GM21717 (cell line): ENCODE data around the gene ORMDL2.
A peak's percentile ranks its signal among the peaks of the same experiment; 100 is the strongest.
"Not testable (repeated sequence)": the region's sequence is repeated elsewhere in the genome, so short reads cannot be mapped to it uniquely, and the experiment has no call there.

Source experiments
- ATAC-seq: cut with Tn5 transposase; IDR thresholded peaks from one replicate; pipeline ENCODE4 v1.9.1; 2021; ENCODE audit warnings: mild to moderate bottlenecking, moderate library complexity; ENCODE audit not compliant: unreplicated experiment

Gene ORMDL2

GRCh38 chr12:55827806-55828205 is 10.0 kb downstream of the ORMDL2 start:
- no peak for ATAC-seq

DNA sequence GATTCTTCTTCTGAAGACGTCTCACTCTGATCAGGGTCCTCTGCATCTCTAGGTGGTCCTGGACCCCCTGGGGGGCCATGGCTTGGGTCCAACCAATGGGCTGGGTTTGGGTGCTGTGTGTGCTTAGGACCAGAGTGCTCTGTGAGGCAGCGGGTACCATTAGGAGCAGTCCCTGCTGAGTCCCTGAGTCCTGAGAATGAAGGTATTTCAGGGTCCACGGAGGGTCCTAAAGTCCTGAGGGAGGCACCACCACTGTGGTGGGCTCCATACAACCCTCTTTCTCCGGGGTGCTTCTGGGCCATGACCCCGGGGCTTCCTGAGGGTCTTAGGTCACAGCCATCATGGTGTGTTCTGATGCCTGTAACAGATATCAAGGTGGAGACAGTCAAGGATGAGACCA is 10.5 kb downstream of the ORMDL2 start:
- no peak for ATAC-seq

DNA sequence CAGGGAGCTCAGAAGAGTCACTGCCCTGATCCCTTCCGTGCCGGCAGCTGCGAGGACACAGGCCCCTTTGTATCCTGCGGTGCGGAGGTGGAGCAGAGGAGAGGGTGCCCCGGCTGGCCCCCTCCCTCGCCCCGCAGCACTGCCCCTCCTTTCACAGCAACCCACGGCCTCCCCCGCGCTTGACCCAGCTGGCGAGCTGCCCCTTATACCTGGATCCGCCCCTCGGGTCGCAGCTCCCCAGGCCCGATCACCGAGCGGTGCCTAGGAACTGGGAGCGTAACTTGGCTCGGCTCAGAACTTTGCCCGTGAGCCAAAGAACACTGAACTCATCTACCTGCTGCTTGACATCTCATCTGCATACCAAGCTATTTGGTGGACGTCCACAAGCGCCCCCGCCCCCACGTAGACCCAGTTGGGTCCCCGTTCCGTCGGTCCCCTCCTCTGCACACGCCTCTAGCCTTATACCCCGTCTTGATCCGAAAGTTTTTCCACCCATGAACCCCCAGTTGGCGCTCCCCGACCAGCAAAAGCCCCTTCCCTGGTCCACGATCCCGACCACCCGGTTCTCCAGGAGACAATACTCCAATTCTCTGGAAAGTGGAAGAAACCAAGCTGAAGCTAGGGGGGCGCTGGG is 12.2 kb downstream of the ORMDL2 start:
- ATAC-seq = peak; percentile 21

DNA sequence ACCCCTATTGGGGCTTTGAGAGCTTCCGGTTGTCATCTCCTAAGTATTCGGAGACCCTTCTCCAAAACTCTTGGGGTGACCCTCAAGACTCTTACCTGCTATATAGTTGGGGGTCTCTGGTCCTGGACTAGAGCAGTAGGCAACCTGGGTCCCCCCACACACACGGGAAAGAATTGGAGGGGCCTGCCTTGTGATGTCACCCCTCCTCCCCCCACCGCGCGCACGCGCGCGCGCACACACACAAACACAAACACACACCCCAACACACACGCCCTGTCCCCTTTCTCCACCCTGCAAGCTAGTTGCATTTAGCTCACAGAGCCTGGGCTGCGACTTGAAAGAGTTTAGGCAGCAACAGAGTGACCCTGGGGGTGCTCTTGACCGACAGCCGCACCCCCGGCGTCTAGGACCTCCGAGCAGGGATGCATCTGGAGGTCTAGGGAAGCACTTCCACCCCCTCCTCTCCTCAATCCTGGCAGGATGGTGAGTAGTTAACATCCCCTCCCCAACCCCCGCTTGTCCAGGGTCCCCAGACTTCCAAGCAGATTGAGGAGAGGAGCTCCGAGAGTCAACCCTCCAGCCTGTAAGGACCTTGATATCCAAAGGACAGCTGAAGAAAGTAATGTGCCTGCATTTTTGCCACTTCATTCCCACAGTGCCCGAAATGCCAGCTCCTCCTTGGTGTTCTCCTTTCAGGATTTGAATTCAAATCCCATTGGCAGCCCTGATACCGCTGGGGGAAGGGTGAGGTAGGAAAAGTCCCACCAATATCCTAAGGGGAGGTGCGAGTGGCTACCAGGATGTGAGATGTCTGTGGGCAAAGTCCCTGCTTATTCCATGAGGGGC is 13.0 kb downstream of the ORMDL2 start:
- no peak for ATAC-seq

DNA sequence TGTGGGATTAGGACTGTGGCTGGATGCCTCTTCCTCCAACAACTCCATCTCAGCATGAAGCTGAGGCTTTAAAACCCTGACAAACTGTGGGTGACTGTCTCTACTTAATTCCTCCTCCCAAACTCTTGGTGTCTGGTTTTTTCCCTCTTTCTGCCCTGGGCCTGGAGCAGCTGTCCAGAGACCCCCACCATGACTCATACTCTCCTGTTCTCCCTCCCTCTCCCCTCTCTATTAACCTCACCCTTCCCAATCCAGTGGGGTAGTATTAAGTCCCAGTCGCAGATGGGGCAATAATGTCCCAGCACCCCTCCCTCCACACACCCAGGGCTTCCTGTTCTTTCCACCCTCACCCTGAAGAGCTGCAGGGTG is 13.6 kb downstream of the ORMDL2 start:
- no peak for ATAC-seq

DNA sequence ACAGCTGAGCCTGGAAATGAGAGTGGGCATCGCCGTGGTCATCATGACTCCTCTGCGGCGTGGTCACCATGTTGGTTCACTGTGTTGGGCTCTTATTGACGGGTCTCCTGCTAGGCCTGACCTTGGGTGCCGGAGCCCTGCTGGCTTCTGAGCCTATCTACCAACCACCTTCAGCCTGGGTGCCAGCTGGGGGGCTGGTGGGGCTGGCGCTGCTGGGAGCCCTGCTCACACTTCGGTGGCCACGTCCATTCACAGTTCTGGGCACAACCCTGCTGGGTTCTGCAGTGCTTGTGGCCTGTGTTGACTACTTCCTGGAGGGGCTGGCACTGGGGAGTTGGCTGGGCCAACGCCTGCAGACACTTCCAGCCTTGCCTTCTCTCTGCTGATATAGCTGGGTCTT is 15.2 kb downstream of the ORMDL2 start:
- no peak for ATAC-seq

- not testable (repeated sequence) for ATAC-seq
These were observed 16.6 kb downstream of the ORMDL2 start for GRCh38 chr12:55834400-55834799.

- ATAC-seq = no peak
These were observed 20.5 kb downstream of the ORMDL2 start for GRCh38 chr12:55838361-55838760.

- no peak for ATAC-seq
These were observed 21.7 kb downstream of the ORMDL2 start for GRCh38 chr12:55839345-55840140.

DNA sequence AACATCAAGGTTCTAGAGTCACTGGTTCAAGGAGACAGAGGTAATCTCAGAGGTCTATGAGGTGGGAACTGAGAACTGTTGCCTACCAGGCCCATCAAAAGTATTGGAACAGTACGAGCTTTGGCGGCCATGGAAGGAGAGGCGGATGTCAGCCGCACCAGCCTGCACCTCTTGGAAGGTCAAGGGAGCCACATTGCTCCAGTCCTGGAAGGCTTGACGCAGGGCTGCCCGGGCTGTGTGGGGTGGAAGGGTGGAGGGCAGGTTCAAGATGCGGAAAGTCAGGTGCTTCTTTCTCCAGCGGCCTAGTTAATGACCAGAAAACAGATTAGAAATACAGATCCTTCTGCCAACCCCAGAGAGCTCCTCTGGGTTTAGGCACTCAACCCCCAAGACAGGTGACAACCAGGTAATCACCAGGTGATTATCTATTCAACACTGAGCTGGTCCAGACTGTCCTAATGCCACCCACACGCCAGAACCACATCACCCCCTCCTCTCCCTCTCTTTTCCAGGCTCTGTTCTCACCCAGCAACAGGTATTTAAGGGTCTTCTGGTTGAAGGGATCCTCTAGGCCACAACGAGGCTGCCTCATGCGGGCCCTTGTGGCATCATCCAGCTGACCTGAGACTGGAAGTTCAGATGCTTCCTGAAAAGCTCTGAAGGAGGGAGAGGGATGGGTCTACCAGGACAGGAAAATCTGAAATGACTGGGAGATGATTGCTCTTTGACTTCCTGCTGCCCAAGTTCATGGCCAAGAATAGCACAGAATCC is 22.9 kb downstream of the ORMDL2 start:
- ATAC-seq = no peak

- ATAC-seq = no peak
These were observed 25.0 kb downstream of the ORMDL2 start, which contains the start of gene MMP19 for GRCh38 chr12:55842681-55843429. Gene MMP19 (minus strand): TSS chr12:55842936. CDS start chr12:55842830, 106 bp downstream.

DNA sequence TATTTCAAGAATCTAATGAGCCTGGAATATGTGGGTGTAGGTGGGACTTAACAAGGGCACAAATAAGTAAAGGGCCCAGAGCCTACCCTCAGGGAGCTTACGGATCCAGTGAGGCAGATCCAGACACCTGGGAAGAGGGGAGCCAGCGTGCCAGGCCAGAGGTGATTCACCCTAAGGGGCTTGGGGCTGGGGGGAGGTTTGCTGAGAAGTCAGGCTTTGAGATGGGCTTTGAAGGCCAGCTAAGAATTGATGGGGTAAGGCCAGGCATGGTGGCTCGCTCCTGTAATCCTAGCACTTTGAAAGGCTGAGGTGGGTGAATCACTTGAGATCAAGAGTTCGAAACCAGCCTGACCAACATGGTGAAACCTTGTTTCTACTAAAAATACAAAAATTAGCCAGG is 25.6 kb downstream of the ORMDL2 start:
- no peak for ATAC-seq

DNA sequence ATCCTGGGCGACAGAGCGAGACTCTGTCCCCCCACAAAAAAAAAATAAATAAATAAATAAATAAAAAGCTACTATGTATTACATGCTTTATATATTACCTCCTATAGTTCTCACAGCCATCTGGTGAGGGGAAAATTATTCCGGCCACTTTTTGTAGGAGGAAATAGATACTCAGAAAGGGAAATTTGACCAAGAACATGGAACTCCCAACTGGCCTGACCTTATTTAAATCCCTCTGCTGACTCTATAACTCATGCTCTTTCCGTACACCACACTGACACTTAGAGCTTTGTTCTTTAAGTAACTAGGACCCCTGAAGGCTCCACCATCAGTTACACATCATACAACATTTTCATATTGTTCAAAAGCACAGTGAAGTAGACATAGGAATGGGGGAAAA is 27.1 kb downstream of the ORMDL2 start:
- ATAC-seq = no peak

DNA sequence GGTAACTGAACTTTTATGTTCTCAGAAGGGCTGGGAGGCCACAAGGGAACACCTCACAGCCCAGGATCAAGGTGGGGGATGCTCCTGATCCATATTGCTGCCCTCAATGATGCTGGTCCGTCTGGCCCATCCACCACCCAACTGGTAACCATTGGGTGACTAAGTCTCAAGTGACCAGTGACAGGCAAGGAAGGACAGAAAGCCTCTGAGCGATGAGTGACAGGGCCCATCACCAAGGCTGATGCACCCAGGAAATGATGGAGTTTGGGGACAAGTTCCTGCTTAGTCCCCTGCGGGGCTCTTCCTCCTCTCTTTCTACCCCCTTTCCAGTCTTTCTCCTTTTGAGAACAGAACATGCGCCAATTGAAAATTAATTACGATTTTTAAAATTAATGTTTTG is 27.5 kb downstream of the ORMDL2 start:
- ATAC-seq = no peak

DNA sequence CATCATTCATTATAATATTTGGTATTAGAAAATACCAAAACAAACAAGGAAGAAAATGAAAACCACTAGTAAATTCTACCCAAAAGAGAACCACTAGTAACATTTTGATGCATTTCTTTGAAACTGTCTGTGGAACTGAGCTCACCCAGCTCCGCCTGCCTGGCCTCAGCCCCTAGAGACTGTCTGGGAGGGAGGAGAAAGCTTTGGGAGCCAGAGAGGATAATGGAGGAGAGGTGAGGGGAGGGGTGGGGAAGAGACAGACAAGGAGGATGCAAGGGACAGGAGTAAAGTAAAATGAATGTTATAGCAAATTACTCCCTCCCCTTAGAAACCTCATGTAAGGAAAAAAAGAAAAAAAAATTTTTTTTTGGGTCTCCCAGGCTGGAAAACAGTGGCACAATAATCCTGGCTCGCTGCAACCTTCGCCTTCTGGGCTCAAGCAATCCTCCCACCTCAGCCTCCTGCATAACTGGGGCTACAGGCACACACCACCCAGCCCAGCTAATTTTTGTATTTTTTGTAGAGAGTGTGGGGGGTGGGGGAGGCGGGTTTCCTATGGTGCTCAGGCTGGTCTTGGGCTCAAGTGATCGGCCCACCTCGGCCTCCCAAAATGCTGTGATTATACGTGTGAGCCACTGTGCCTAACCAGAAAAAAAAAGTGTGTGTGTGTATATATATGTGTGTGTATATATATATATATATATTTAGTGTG is 28.1 kb downstream of the ORMDL2 start:
- ATAC-seq = no peak

GRCh38 chr12:55847033-55847432 is 29.2 kb downstream of the ORMDL2 start:
- ATAC-seq = no peak

DNA sequence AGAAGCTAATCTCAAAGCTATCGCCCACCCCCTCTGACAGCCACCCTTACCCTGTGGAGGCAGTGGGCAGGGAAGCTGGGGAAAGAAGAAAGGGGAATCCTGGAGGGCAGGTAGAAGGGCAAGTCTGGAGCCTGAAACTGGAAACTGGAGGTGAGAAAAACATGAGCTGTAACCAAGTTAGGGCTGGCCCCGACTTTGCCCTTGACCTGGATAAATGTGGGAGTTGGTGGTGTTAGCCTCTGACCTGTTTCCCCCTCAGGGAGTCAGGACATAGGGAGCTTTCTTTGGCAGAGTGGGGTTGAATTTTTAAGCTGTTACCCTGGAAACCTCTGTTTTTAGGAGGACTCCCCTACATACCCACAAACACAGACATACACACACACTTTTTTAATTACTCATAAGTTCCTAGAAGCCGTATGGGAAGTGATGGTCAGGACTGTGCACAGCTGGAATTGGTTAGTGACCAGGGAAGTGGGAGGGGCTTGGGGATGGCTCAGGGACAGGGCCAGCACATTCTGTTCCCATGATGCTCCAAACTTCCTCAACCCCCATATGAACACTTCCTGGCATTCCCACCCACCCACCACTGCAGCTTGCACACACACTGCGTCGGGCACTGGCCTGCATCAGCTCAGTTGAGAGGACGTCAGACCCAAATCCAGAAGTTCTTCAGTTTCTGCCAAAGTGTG is 29.9 kb downstream of the ORMDL2 start:
- ATAC-seq = no peak

DNA sequence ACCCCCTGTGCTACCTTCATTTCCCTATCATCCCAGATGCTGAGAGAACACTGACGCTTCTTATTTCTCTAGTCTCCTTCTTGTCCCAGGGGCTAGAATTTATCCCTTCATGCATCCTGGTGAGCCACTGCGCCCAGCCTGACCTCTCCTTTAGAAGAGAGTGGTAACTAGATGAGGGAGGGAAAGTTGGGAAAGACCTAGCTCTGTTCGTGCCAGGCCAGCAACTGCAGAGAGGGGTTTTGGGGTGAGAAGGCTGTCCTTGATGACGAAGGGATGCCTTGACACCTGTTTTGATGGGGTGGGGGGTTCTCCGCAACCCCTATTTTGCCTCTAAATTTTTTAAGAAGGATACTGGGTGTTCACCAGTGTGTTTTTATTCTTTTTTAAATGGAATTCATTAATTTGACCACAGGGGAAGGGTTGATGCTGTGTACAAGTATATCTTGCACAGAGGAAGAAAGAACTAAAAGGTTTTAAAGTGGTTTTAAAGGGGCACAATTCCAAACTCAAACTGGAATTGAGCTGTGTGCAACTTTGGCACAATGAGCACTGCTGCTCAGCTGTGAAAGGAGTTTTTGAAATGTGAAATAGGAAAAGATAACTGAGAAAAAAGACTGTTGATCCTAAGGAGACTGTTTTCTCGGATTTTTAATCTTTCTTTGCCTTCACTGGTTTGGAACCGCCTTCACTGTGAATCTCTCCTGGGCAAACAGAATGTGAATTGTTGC is 31.9 kb downstream of the ORMDL2 start:
- ATAC-seq = no peak
